ENCODE measurements around the gene BTF3. TPM values are rescaled to one million over a fixed set of nuclear protein-coding genes. Genes with fewer than 3 reads are reported as not detected.

BTF3 gene
- total RNA-seq, 2 experiments from 2014 or later = 1,122 to 1,184 TPM

DNA sequence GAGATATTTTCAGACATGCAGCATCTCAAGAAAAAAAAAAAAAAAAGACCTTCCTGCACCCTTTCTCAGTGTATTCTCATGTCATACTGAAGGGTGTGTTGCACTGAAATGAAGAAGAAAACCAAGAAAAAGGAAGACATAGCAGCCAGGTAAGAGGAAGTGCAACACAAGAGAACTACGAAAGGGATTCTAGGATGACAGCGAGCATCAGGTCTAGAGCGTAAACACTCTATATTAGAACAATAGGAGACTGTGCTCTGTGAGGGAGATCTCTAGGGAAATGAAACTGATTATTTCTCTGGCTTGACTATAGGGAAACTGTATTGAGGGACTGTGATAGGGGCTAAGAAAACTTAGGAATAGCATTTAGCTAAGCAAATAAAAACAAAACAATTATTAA, 30.0 kb downstream of the BTF3 start:
- no peak for DNase-seq
- H3K4me3 Mint-ChIP-seq = no peak overlapping the region
- no peaks in the 10 kb centered on the region for H3K4me1 Mint-ChIP-seq (ENCODE audit: low read depth)
- TF ChIP-seq, protein P1, sequence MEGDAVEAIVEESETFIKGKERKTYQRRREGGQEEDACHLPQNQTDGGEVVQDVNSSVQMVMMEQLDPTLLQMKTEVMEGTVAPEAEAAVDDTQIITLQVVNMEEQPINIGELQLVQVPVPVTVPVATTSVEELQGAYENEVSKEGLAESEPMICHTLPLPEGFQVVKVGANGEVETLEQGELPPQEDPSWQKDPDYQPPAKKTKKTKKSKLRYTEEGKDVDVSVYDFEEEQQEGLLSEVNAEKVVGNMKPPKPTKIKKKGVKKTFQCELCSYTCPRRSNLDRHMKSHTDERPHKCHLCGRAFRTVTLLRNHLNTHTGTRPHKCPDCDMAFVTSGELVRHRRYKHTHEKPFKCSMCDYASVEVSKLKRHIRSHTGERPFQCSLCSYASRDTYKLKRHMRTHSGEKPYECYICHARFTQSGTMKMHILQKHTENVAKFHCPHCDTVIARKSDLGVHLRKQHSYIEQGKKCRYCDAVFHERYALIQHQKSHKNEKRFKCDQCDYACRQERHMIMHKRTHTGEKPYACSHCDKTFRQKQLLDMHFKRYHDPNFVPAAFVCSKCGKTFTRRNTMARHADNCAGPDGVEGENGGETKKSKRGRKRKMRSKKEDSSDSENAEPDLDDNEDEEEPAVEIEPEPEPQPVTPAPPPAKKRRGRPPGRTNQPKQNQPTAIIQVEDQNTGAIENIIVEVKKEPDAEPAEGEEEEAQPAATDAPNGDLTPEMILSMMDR (IDR thresholded peaks at IDR 0.05) = no peak
- no peaks in the 10 kb centered on the region for H3K36me3 Mint-ChIP-seq (ENCODE audit: low read depth)
- POLR2A ChIA-PET = no interaction called here
- H3K9me3 Mint-ChIP-seq = no peaks in the 10 kb centered on the region
- CTCF ChIA-PET = interaction anchor here (0.7 to 9.3 kb wide), 2 partner anchors 9 to 62 kb away, joined by 3 to 108 read pairs; no protein-coding TSS in a partner anchor
- intact Hi-C loops (cut with micrococcal nuclease) = no loop called here
- no peak for ATAC-seq
- H3K27ac Mint-ChIP-seq = no peak overlapping the region
- H3K27me3 Mint-ChIP-seq = peaks cover 16% of the 10 kb centered on the region

DNA sequence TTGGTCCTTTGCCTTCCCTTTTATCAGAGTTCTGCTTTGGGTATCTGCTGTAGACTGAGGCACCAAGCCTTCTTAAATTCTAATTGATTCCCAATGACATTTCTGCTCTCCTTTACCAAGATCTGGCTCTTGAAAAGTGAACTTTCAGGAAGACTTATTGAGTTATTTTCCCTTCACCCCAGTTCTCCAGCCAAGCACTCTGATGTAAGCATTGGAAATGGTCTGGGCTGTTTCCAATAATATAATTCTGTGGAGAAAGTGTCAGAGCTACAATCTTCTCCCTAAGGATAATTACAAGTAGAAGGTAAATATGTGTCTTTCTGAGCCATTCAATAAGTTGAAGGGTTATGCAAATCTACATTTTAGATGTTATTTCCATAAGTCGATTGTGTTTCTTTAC, 30.8 kb downstream of the BTF3 start:
- DNase-seq (no peak), ATAC-seq (no peak)
- Mint-ChIP-seq H3K36me3 (ENCODE audit: low read depth) (no peaks in the 10 kb centered on the region), H3K27ac (no peak overlapping the region), H3K9me3 (no peaks in the 10 kb centered on the region), H3K27me3 (peaks cover 19% of the 10 kb centered on the region), H3K4me1 (ENCODE audit: low read depth) (no peaks in the 10 kb centered on the region), H3K4me3 (no peak overlapping the region)
- ChIA-PET CTCF (no interaction called here), POLR2A (no interaction called here)
- intact Hi-C loops (cut with micrococcal nuclease) = no loop called here
- TF ChIP-seq, protein P1 (IDR thresholded peaks at IDR 0.05) = no peak

DNA sequence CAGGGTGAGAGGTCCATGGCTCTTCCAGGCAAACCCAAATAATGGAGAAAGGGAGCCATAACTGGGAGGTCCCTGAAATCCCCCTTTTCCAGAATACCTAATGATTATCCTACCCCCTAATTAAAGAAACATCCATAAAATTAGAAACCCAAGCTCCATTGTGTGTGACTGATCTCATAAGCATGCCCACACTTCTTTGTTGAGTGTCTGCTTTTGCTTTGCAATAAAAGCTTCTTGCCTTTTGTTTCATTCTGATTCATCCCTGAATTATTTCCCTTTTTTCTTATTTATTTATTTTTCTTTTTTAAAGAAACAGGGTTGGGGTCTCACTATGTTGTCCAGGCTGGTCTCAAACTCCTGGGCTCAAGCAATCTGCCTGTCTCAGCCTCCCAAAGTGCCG, 33.1 kb downstream of the BTF3 start:
- H3K27me3 Mint-ChIP-seq = peaks cover 19% of the 10 kb centered on the region
- TF ChIP-seq, protein P1 (IDR thresholded peaks at IDR 0.05) = no peak

DNA sequence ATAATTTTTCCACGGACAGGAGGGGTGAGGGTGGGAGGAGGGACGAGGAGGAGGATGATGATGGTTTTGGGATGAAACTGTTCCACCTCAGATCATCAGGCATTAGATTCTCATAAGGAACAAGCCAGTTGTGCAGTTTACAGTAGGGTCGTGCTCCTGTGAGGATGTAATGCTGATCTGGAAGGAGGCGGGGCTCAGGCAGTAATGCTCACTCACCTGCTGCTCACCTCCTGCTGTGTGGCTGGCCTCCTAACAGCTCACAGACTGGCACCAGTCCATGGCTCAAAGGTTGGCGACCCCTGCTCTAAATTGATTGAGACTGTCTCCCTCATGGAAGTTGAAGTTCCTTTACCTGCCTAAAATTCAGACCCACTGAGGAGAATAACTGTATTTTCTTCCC, 34.0 kb downstream of the BTF3 start:
- TF ChIP-seq, protein P1 (IDR thresholded peaks at IDR 0.05) = no peak
- Mint-ChIP-seq H3K4me3 (no peak overlapping the region), H3K9me3 (no peaks in the 10 kb centered on the region), H3K4me1 (ENCODE audit: low read depth) (no peaks in the 10 kb centered on the region), H3K27me3 (peaks cover 19% of the 10 kb centered on the region), H3K36me3 (ENCODE audit: low read depth) (no peaks in the 10 kb centered on the region), H3K27ac (no peak overlapping the region)
- ChIA-PET CTCF (no interaction called here), POLR2A (no interaction called here)
- no peak for ATAC-seq
- intact Hi-C loops (cut with micrococcal nuclease) = no loop called here
- no peak for DNase-seq

More for the DNA sequence above, 33.1 kb downstream of the BTF3 start:
- ChIA-PET CTCF (interaction anchor here (0.8 to 1.8 kb wide), 2 partner anchors 8 to 10 kb away, joined by 4 to 7 read pairs; no protein-coding TSS in a partner anchor), POLR2A (no interaction called here)
- Mint-ChIP-seq H3K4me3 (no peak overlapping the region), H3K4me1 (ENCODE audit: low read depth) (no peaks in the 10 kb centered on the region), H3K27ac (no peak overlapping the region), H3K36me3 (ENCODE audit: low read depth) (no peaks in the 10 kb centered on the region), H3K9me3 (no peaks in the 10 kb centered on the region)
- DNase-seq (no peak), ATAC-seq (no peak)
- intact Hi-C loops (cut with micrococcal nuclease) = no loop called here

DNA sequence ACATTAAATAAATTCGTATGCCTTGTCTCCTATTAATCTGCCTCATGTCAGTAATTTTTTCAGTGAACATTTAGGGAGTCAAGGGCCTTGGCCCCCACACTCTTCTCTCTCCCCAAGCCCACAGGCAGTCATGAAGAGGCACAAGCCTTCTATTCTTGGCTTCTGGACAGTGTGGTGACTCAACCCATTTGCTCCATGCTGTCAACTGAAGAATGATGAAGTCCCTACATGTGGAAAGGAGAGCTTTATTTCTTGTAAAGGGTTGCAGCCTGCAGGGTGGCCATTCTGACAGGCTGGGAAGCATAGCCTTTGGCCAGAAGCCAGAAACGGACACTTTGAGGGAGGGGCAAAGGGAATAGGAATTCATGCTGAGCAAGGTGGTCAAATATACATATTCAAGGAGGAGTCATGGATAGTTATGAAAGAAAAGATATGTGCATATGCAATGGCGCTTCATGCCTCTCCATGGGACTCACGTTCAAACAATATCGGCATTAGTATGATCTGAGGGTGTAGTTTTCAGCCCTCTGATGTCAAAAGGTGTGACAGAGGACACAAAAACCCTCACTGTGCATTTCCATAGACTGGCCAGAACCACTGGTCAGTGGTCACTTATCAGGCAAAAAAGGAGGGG, 35.9 kb downstream of the BTF3 start:
- H3K27ac Mint-ChIP-seq = no peak overlapping the region
- CTCF ChIA-PET = interaction anchor here (6.5 kb wide), 1 partner anchor 10 kb away, joined by 108 read pairs; no protein-coding TSS in a partner anchor

More for the DNA sequence above, 35.9 kb downstream of the BTF3 start:
- ATAC-seq = no peak
- no peaks in the 10 kb centered on the region for H3K4me1 Mint-ChIP-seq (ENCODE audit: low read depth)
- intact Hi-C loops (cut with micrococcal nuclease) = no loop called here
- DNase-seq = no peak
- H3K9me3 Mint-ChIP-seq = no peaks in the 10 kb centered on the region
- no peaks in the 10 kb centered on the region for H3K36me3 Mint-ChIP-seq (ENCODE audit: low read depth)
- POLR2A ChIA-PET = no interaction called here
- no peak overlapping the region for H3K4me3 Mint-ChIP-seq
- H3K27me3 Mint-ChIP-seq = peaks cover 16% of the 10 kb centered on the region
- TF ChIP-seq, protein P1 (IDR thresholded peaks at IDR 0.05) = no peak

Data from activated CD8-positive, alpha-beta T cell treated with anti-CD3 and anti-CD28 coated beads for 36 hours (primary cell).